ENCODE data around the gene MELK.
"Not testable (repeated sequence)": the region's sequence is repeated elsewhere in the genome, so short reads cannot be mapped to it uniquely, and the experiment has no call there.

- not testable (repeated sequence) for TF ChIP-seq CTCF, POLR2AphosphoS5, POLR2A (IDR thresholded peaks at IDR 0.05)
Observed at GRCh38 chr9:36550631-36551098, 22.0 kb upstream of the MELK start.

Measured in breast epithelium (tissue), 3 donors.